HCT116 (cell line): ENCODE data around the gene DNAJC6. TPM values are rescaled to one million over a fixed set of nuclear protein-coding genes. Genes with fewer than 3 reads are reported as not detected.

ENCODE experiments used
- ATAC-seq: fragments of 200-7000 bp; cut with Tn5 transposase; 2 replicates; pipeline ENCODE4 v1.9.1; 2020; ENCODE audit warnings: mild to moderate bottlenecking, moderate library complexity
- BruUV-seq: library from RNA; stranded (reverse); fragments of 400-500 nt; replicated peaks from 2 replicates; lab custom pipeline; 2021; lab: Mats Ljungman, UMichigan
- CTCF ChIA-PET: fragments of 300-600 bp; sonication (Branson Sonifier 250); formaldehyde crosslinking; loops from one replicate; lab custom pipeline; 2021; ENCODE audit warnings: antibody characterized with exemption; lab: Charles Lee
- POLR2A ChIA-PET: fragments of 300-600, 350-600 bp; sonication (Branson Sonifier 250); formaldehyde crosslinking; loops from one replicate; lab custom pipeline; 2021; ENCODE audit warnings: antibody characterized with exemption; lab: Charles Lee
- RAD21 ChIA-PET, 2 experiments: fragments of 300-600 bp; sonication (Branson Sonifier 250); formaldehyde crosslinking; loops; one replicate each; lab custom pipeline; 2023; ENCODE audit warnings: low total read pairs in 2 of 2; ENCODE audit not compliant: uncharacterized antibody in 2 of 2, unreplicated experiment in 2 of 2, low non-redundant PET in 1 of 2; lab: Charles Lee
- DNase-seq: peaks from one replicate; pipeline ENCODE4 v3.0.0-alpha.2; 2010; ENCODE audit warnings: low read depth, low spot score
- H2AFZ ChIP-seq: fragments of 200-600 bp; shearing (Covaris generic), sonication (generic); 2 replicates; pipeline ENCODE4 v1.6.1; 2017; ENCODE audit warnings: low read depth, mixed run types, mixed read lengths, antibody characterized with exemption, low read length; ENCODE audit not compliant: poor library complexity, severe bottlenecking
- H3K27ac ChIP-seq: 2 replicates; pipeline ENCODE4 v1.5.1; 2012; ENCODE audit warnings: low read depth, low read length
- H3K27me3 ChIP-seq: fragments of 200-600 bp; sonication (generic); 2 replicates; pipeline ENCODE4 v1.6.1; 2016; ENCODE audit warnings: mixed run types, low read length, mixed read lengths; ENCODE audit not compliant: insufficient read depth
- H3K36me3 ChIP-seq, 2 experiments: fragments of 200-500 bp in 1 of 2; fragments of 200-600 bp in 1 of 2; sonication (Bioruptor generic) in 1 of 2; sonication (generic) in 1 of 2; 2 replicates each; pipeline versions ENCODE4 v1.5.1 to v1.6.1; 2014 to 2016; ENCODE audit warnings: low read length in 2 of 2, inconsistent platforms in 1 of 2, mixed read lengths in 1 of 2, mixed run types in 1 of 2; ENCODE audit not compliant: insufficient read depth in 2 of 2, control insufficient read depth in 1 of 2
- H3K4me1 ChIP-seq, 2 experiments: fragments of 200-600 bp in 1 of 2; sonication (generic) in 1 of 2; 2 replicates each; pipeline versions ENCODE4 v1.5.1 to v1.6.1; 2012 to 2017; ENCODE audit warnings: low read length in 2 of 2, inconsistent platforms in 1 of 2, mild to moderate bottlenecking in 1 of 2, mixed read lengths in 1 of 2, mixed run types in 1 of 2, moderate library complexity in 1 of 2; ENCODE audit not compliant: insufficient read depth in 2 of 2, control insufficient read depth in 1 of 2
- H3K4me2 ChIP-seq: fragments of 200-600 bp; sonication (generic); 2 replicates; pipeline ENCODE4 v1.6.1; 2017; ENCODE audit warnings: mixed run types, low read length, mixed read lengths
- H3K4me3 ChIP-seq, 2 experiments: fragments of 200-600 bp in 1 of 2; sonication (generic) in 1 of 2; replicated peaks in 1 of 2; 2 replicates each; pipeline ENCODE4 v1.5.1; 2011 to 2016; ENCODE audit warnings: low read length in 2 of 2, control low read depth in 1 of 2, low read depth in 1 of 2, mild to moderate bottlenecking in 1 of 2, mixed read lengths in 1 of 2, mixed run types in 1 of 2
- H3K79me2 ChIP-seq: fragments of 200-600 bp; sonication (generic); 2 replicates; pipeline ENCODE4 v1.6.1; 2017; ENCODE audit warnings: mild to moderate bottlenecking, mixed run types, low read length, moderate library complexity, mixed read lengths; ENCODE audit not compliant: insufficient read depth
- H3K9ac ChIP-seq: fragments of 200-600 bp; sonication (generic); 2 replicates; pipeline ENCODE4 v1.6.1; 2016; ENCODE audit warnings: low read length, mixed read lengths
- H3K9me2 ChIP-seq: fragments of 200-600 bp; sonication (generic), shearing (Covaris generic); 2 replicates; pipeline ENCODE4 v1.6.1; 2017; ENCODE audit warnings: mixed run types, mild to moderate bottlenecking, moderate library complexity; ENCODE audit not compliant: insufficient read depth
- H3K9me3 ChIP-seq, 2 experiments: fragments of 200-500 bp in 1 of 2; fragments of 200-600 bp in 1 of 2; sonication (Bioruptor generic) in 1 of 2; sonication (generic) in 1 of 2; 2 replicates each; pipeline ENCODE4 v1.6.1; 2014 to 2017; ENCODE audit warnings: low read length in 2 of 2, mixed read lengths in 2 of 2, inconsistent platforms in 1 of 2, low read depth in 1 of 2, mild to moderate bottlenecking in 1 of 2, mixed run types in 1 of 2, moderate library complexity in 1 of 2; ENCODE audit not compliant: control insufficient read depth in 1 of 2, insufficient read depth in 1 of 2
- H4K20me1 ChIP-seq: fragments of 200-600 bp; sonication (generic), shearing (Covaris generic); 2 replicates; pipeline ENCODE4 v1.6.1; 2017; ENCODE audit warnings: mixed run types, mild to moderate bottlenecking, moderate library complexity; ENCODE audit not compliant: insufficient read depth
- EGR1 ChIP-seq: IDR thresholded peaks from 2 replicates; pipeline ENCODE4 v1.6.1; 2012; ENCODE audit warnings: low read depth
- EZH2phosphoT487 ChIP-seq: fragments of 200-600 bp; IDR thresholded peaks from 2 replicates; pipeline ENCODE4 v1.6.1; 2018; ENCODE audit warnings: antibody characterized with exemption, borderline replicate concordance
- JUND ChIP-seq: IDR thresholded peaks from 2 replicates; pipeline ENCODE4 v1.6.1; 2012
- RAD21 ChIP-seq: IDR thresholded peaks from 2 replicates; pipeline ENCODE4 v1.6.1; 2012; ENCODE audit warnings: low read depth, mild to moderate bottlenecking
- SIN3A ChIP-seq: IDR thresholded peaks from 2 replicates; pipeline ENCODE4 v1.6.1; 2012; ENCODE audit warnings: low read depth
- SP1 ChIP-seq: IDR thresholded peaks from 2 replicates; pipeline ENCODE4 v1.6.1; 2012; ENCODE audit warnings: low read depth
- SRF ChIP-seq: IDR thresholded peaks from 2 replicates; pipeline ENCODE4 v1.6.1; 2012; ENCODE audit warnings: low read depth
- ZFX ChIP-seq: fragments of 450-650 bp; IDR thresholded peaks from 2 replicates; pipeline ENCODE4 v1.6.1; 2017
- ZNF274 ChIP-seq: fragments of 200-500 bp; sonication (Bioruptor generic); IDR thresholded peaks from 2 replicates; pipeline ENCODE4 v1.6.1; 2014; ENCODE audit warnings: mild to moderate bottlenecking, low read depth, low read length, inconsistent platforms
- intact Hi-C: fragments of 100-400 bp; cut with micrococcal nuclease; formaldehyde crosslinking; loops from 2 replicates; pipeline ENCODE4 v1.10.0; 2022
- total RNA-seq: library from RNA; stranded (reverse); gene quantifications from one replicate; pipeline ENCODE4 v1.2.1, GENCODE V29; 2021; ENCODE audit not compliant: unreplicated experiment
- TF ChIP-seq, protein P1 (sequence below): IDR thresholded peaks from 2 replicates; pipeline ENCODE4 v1.6.1; 2012
- TF ChIP-seq, protein P2 (sequence below): IDR thresholded peaks from 2 replicates; pipeline ENCODE4 v1.6.1; 2012

Gene DNAJC6
- total RNA-seq, 1 experiment from 2014 or later: 9.0 TPM

DNA sequence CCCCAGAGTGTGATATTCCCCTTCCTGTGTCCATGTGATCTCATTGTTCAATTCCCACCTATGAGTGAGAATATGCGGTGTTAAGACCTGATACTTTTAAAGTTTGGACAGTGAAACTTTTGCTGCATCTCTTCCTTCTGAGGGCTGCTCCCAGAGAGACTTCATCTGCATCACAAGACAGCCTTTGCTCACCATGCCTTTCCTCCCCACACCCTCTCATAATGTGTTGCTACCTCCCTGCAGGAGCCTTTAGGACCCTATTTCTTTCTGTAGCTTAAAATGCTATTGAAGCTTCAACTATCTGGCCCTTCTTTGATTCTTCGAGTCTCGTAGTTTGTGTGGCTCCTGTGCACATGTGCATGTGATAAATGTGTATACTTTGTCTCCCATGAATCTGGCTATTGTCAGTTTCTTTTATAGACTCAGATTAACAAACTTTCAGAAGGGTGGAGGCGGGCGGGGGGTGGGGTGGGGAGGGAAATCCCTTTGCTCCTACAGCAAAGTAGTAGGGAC lies 134.8 kb downstream of the DNAJC6 start:
- H3K27me3 ChIP-seq: no peaks in the 10 kb centered on the region
- RAD21 ChIA-PET: no interaction called here
- H2AFZ ChIP-seq: no peak overlapping the region
- no peaks in the 10 kb centered on the region for H4K20me1 ChIP-seq
- H3K4me2 ChIP-seq: no peak overlapping the region
- no peak overlapping the region for H3K9ac ChIP-seq
- DNase-seq (no peak), ATAC-seq (no peak)
- H3K9me3 ChIP-seq: no peaks in the 10 kb centered on the region
- no peak overlapping the region for H3K27ac ChIP-seq
- H3K79me2 ChIP-seq: no peaks in the 10 kb centered on the region
- H3K9me2 ChIP-seq: no peaks in the 10 kb centered on the region
- no TSS peak for BruUV-seq
- no peaks in the 10 kb centered on the region for H3K4me1 ChIP-seq
- CTCF ChIA-PET: no interaction called here
- TF ChIP-seq, protein P1, sequence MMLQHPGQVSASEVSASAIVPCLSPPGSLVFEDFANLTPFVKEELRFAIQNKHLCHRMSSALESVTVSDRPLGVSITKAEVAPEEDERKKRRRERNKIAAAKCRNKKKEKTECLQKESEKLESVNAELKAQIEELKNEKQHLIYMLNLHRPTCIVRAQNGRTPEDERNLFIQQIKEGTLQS: no peak
- TF ChIP-seq SP1 (no peak), ZNF274 (no peak), EZH2phosphoT487 (no peak), SIN3A (no peak)
- H3K4me3 ChIP-seq: no peak overlapping the region
- no peaks in the 10 kb centered on the region for H3K36me3 ChIP-seq
- intact Hi-C loops: no loop called here
- POLR2A ChIA-PET: no interaction called here

DNA sequence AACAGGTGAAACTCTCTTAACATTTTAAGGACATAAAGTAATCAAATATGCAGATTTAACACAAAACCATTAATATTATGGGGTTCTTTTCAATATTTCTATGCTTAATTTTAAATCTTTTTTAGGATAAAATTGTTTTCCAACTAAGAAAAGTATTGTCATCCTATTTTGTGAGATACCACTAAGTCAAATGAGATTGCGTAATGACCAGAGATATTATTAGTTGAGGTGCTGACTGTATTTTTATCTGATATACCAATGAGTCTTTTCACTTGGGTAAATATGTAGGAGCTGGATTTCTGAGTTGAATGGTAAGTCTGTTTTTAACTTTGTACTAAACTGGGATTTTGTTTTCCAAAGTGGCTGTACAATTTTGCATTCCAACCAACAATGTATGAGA lies 136.5 kb downstream of the DNAJC6 start:
- Histone ChIP-seq H3K9me2 (no peaks in the 10 kb centered on the region), H3K27ac (no peak overlapping the region), H3K9ac (no peak overlapping the region), H4K20me1 (no peaks in the 10 kb centered on the region), H2AFZ (no peak overlapping the region), H3K27me3 (no peaks in the 10 kb centered on the region), H3K4me3 (no peak overlapping the region), H3K9me3 (no peaks in the 10 kb centered on the region), H3K4me2 (no peak overlapping the region), H3K36me3 (no peaks in the 10 kb centered on the region), H3K4me1 (no peaks in the 10 kb centered on the region), H3K79me2 (no peaks in the 10 kb centered on the region)
- RAD21 ChIA-PET: no interaction called here
- no peak for ATAC-seq
- DNase-seq: no peak
- no TSS peak for BruUV-seq
- TF ChIP-seq SRF: no peak
- TF ChIP-seq EZH2phosphoT487: no peak
- TF ChIP-seq RAD21: no peak
- no peak for TF ChIP-seq JUND
- TF ChIP-seq SIN3A: no peak
- no peak for TF ChIP-seq EGR1
- TF ChIP-seq ZFX: no peak
- TF ChIP-seq, protein P2, sequence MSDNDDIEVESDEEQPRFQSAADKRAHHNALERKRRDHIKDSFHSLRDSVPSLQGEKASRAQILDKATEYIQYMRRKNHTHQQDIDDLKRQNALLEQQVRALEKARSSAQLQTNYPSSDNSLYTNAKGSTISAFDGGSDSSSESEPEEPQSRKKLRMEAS: no peak
- CTCF ChIA-PET: no interaction called here
- POLR2A ChIA-PET: no interaction called here
- intact Hi-C loops: no loop called here
